SU-DHL-6 (cell line): ENCODE results near the gene CRKL.
"Not testable (repeated sequence)": the region's sequence is repeated elsewhere in the genome, so short reads cannot be mapped to it uniquely, and the experiment has no call there.

Source experiments
- EZH2phosphoT487 ChIP-seq: fragments of 200-600 bp; sonication (generic), shearing (Covaris generic); conservative IDR thresholded peaks from 2 replicates; pipeline ENCODE4 v1.6.1; 2018; ENCODE audit warnings: mild to moderate bottlenecking, antibody characterized with exemption, low read length, moderate library complexity, mixed read lengths
- TF ChIP-seq, protein P1 (sequence below): fragments of 200-600 bp; sonication (generic); IDR thresholded peaks from one replicate; pipeline ENCODE4 v1.5.1; 2017; ENCODE audit warnings: antibody characterized with exemption, mild to moderate bottlenecking, low read length, moderate library complexity; ENCODE audit not compliant: insufficient read depth, poor library complexity, severe bottlenecking

GRCh38 chr22:20935049-20935448, 17.8 kb downstream of the CRKL start:
- TF ChIP-seq EZH2phosphoT487 = not testable (repeated sequence)
- TF ChIP-seq, protein P1, sequence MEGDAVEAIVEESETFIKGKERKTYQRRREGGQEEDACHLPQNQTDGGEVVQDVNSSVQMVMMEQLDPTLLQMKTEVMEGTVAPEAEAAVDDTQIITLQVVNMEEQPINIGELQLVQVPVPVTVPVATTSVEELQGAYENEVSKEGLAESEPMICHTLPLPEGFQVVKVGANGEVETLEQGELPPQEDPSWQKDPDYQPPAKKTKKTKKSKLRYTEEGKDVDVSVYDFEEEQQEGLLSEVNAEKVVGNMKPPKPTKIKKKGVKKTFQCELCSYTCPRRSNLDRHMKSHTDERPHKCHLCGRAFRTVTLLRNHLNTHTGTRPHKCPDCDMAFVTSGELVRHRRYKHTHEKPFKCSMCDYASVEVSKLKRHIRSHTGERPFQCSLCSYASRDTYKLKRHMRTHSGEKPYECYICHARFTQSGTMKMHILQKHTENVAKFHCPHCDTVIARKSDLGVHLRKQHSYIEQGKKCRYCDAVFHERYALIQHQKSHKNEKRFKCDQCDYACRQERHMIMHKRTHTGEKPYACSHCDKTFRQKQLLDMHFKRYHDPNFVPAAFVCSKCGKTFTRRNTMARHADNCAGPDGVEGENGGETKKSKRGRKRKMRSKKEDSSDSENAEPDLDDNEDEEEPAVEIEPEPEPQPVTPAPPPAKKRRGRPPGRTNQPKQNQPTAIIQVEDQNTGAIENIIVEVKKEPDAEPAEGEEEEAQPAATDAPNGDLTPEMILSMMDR = not testable (repeated sequence)
